Stimulated activated CD4-positive, alpha-beta T cell treated with anti-CD3 and anti-CD28 coated beads, Interleukin-15, amount 100 ng/mL, for 48 hours (primary cell): Measurements from ENCODE around the gene ACP7.
"Not testable (repeated sequence)": the region's sequence is repeated elsewhere in the genome, so short reads cannot be mapped to it uniquely, and the experiment has no call there.

ENCODE experiments used
- DNase-seq, 2 donors: peaks; one replicate each; pipeline ENCODE4 v3.0.0-alpha.2; 2020; ENCODE audit warnings: low read depth in 2 of 2

Gene ACP7

GRCh38 chr19:39083983-39084731 lies at the start of gene ACP7:
TSS of gene ACP7 (plus strand) at chr19:39084368. CDS start at chr19:39085270, 902 bp downstream.
- DNase-seq, result peak in 1 of 2 donors; percentile 15

- DNase-seq, result no peak
Observed at GRCh38 chr19:39036581-39036980, 47.6 kb upstream of the ACP7 start.

GRCh38 chr19:39037194-39037593 lies 47.0 kb upstream of the ACP7 start:
- DNase-seq, result no peak

- no peak for DNase-seq
Observed at GRCh38 chr19:39038098-39038497, 46.1 kb upstream of the ACP7 start.

GRCh38 chr19:39045506-39045905 lies 38.7 kb upstream of the ACP7 start:
- DNase-seq, result no peak

GRCh38 chr19:39046037-39046821 lies 37.9 kb upstream of the ACP7 start:
- DNase-seq, result no peak

GRCh38 chr19:39047073-39047472 lies 37.1 kb upstream of the ACP7 start:
- DNase-seq, result no peak

- DNase-seq, result peak; percentile 31 to 51
Observed at GRCh38 chr19:39052243-39052746, 31.9 kb upstream of the ACP7 start.

- DNase-seq, result no peak
Observed at GRCh38 chr19:39052846-39053245, 31.3 kb upstream of the ACP7 start.

GRCh38 chr19:39053276-39054090 lies 30.7 kb upstream of the ACP7 start:
- DNase-seq, result no peak

GRCh38 chr19:39054091-39054470 lies 30.1 kb upstream of the ACP7 start:
- DNase-seq, result no peak

GRCh38 chr19:39057615-39058014 lies 26.6 kb upstream of the ACP7 start:
- DNase-seq, result no peak

- no peak for DNase-seq
Observed at GRCh38 chr19:39059302-39059701, 24.9 kb upstream of the ACP7 start.

- DNase-seq, result no peak
Observed at GRCh38 chr19:39060171-39060570, 24.0 kb upstream of the ACP7 start.

- no peak for DNase-seq
Observed at GRCh38 chr19:39064405-39064804, 19.8 kb upstream of the ACP7 start.

GRCh38 chr19:39065928-39066327 lies 18.2 kb upstream of the ACP7 start:
- DNase-seq, result no peak

GRCh38 chr19:39067104-39067503 lies 17.1 kb upstream of the ACP7 start:
- DNase-seq, result no peak

GRCh38 chr19:39068259-39068658 lies 15.9 kb upstream of the ACP7 start:
- not testable (repeated sequence) for DNase-seq

- DNase-seq, result no peak
Observed at GRCh38 chr19:39070888-39071287, 13.3 kb upstream of the ACP7 start.

GRCh38 chr19:39074205-39074692 lies 9.9 kb upstream of the ACP7 start:
- no peak for DNase-seq

GRCh38 chr19:39074942-39075341 lies 9.2 kb upstream of the ACP7 start:
- DNase-seq, result no peak

GRCh38 chr19:39077323-39077722 lies 6.8 kb upstream of the ACP7 start:
- DNase-seq, result no peak
